ENCODE measurements around the gene FAM20B. TPM values are rescaled to one million over a fixed set of nuclear protein-coding genes. Genes with fewer than 3 reads are reported as not detected.

Gene FAM20B
- total and polyA plus RNA-seq, 2 of the 13 experiments (the other 11 are each of a cell fraction or from before 2014, with no cell fraction given), result 13.8 to 26.9 TPM

GRCh38 chr1:179091691-179092165, 66.0 kb downstream of the FAM20B start (continued):
- TF ChIP-seq MBNL3 (CRISPR knock-in tag; conservative IDR thresholded peaks at IDR 0.05), result no peak
- no peak for TF ChIP-seq TAF1 (CRISPR knock-in tag; IDR thresholded peaks at IDR 0.05)
- TF ChIP-seq ZNF772 (CRISPR knock-in tag; IDR thresholded peaks at IDR 0.05), result no peak
- peak; percentile 77 for TF ChIP-seq THAP11 (CRISPR knock-in tag; IDR thresholded peaks at IDR 0.05)
- TF ChIP-seq ATF7-NPFF (CRISPR knock-in tag; IDR thresholded peaks at IDR 0.05; ENCODE audit: low read depth), result no peak
- TF ChIP-seq NR2F1 (CRISPR knock-in tag; IDR thresholded peaks at IDR 0.05), result no peak
- TF ChIP-seq RXRB (CRISPR knock-in tag; IDR thresholded peaks at IDR 0.05; ENCODE audit: borderline replicate concordance), result peak; percentile 77
- TF ChIP-seq TBL1XR1 (IDR thresholded peaks at IDR 0.05; ENCODE audit: borderline replicate concordance, low read length, partially characterized antibody), result no peak
- no peak for TF ChIP-seq PRDM4 (CRISPR knock-in tag; IDR thresholded peaks at IDR 0.05; ENCODE audit: borderline replicate concordance)
- no peak for TF ChIP-seq ZNF30 (CRISPR knock-in tag; IDR thresholded peaks at IDR 0.05)
- TF ChIP-seq ZNF75D (CRISPR knock-in tag; IDR thresholded peaks at IDR 0.05; ENCODE audit: borderline replicate concordance), result no peak
- peak; percentile 69 for TF ChIP-seq ZFY (CRISPR knock-in tag; IDR thresholded peaks at IDR 0.05)
- TF ChIP-seq FOXJ3 (CRISPR knock-in tag; IDR thresholded peaks at IDR 0.05; ENCODE audit: borderline replicate concordance), result no peak
- TF ChIP-seq SIN3B (IDR thresholded peaks at IDR 0.05; ENCODE audit: low read length), result no peak
- no peak for TF ChIP-seq ZNF841 (CRISPR knock-in tag; IDR thresholded peaks at IDR 0.05; ENCODE audit: borderline replicate concordance)
- no peak for TF ChIP-seq YY1 (IDR thresholded peaks at IDR 0.05; ENCODE audit: insufficient read depth, insufficient replicate concordance, low read depth, low read length)
- no peak for TF ChIP-seq MIER2 (CRISPR knock-in tag; IDR thresholded peaks at IDR 0.05)
- TF ChIP-seq SNAPC5 (CRISPR knock-in tag; IDR thresholded peaks at IDR 0.05; ENCODE audit: borderline replicate concordance), result no peak
- no peak for TF ChIP-seq FIP1L1 (IDR thresholded peaks at IDR 0.05; ENCODE audit: borderline replicate concordance, insufficient read depth, low read depth, low read length)
- no peak for TF ChIP-seq MTF1 (CRISPR knock-in tag; IDR thresholded peaks at IDR 0.05)
- TF ChIP-seq KDM1A (CRISPR knock-in tag; IDR thresholded peaks at IDR 0.05), result peak; percentile 83; the same call in 1 of the 2 replicates
- TF ChIP-seq HINFP (CRISPR knock-in tag; IDR thresholded peaks at IDR 0.05; ENCODE audit: low read depth), result no peak
- no peak for TF ChIP-seq PRPF4 (IDR thresholded peaks at IDR 0.05; ENCODE audit: low read depth, low read length, poor library complexity, severe bottlenecking)
- TF ChIP-seq THAP9 (CRISPR knock-in tag; IDR thresholded peaks at IDR 0.05; ENCODE audit: borderline replicate concordance), result peak; percentile 55; the same call in 1 of the 2 replicates
- TF ChIP-seq GZF1 (CRISPR knock-in tag; IDR thresholded peaks at IDR 0.05), result no peak
